CD4-positive, alpha-beta T cell (primary cell): ENCODE data around the gene COL18A1. TPM values are rescaled to one million over a fixed set of nuclear protein-coding genes. Genes with fewer than 3 reads are reported as not detected.
A peak's percentile ranks its signal among the peaks of the same experiment; 100 is the strongest.

ENCODE experiments used
- ATAC-seq: fragments of 200-7000 bp; cut with Tn5 transposase; one replicate; pipeline ENCODE4 v1.10.0; 2022; ENCODE audit warnings: mild to moderate bottlenecking; ENCODE audit not compliant: poor library complexity
- CTCF ChIA-PET: fragments of 350-600 bp; sonication (Branson Sonifier 250); formaldehyde crosslinking; loops from one replicate; lab custom pipeline; 2021; ENCODE audit warnings: antibody characterized with exemption, inconsistent platforms; lab: Charles Lee
- POLR2A ChIA-PET: fragments of 350-600 bp; sonication (Branson Sonifier 250); formaldehyde crosslinking; loops from one replicate; lab custom pipeline; 2021; ENCODE audit warnings: antibody characterized with exemption, inconsistent platforms; lab: Charles Lee
- DNase-seq, 14 experiments: peaks; one replicate each; pipeline ENCODE4 v3.0.0-alpha.2; 2013 to 2020; ENCODE audit warnings: mixed read lengths in 2 of 14
- H3K27ac ChIP-seq, 2 donors: one replicate each; pipeline versions ENCODE4 v1.5.1 to v1.7.0; 2013; ENCODE audit warnings: low read length in 2 of 2, low read depth in 1 of 2, mild to moderate bottlenecking in 1 of 2
- H3K27me3 ChIP-seq, 2 experiments: 1 replicate in 1 of 2; 2 replicates in 1 of 2; pipeline versions ENCODE4 v1.6.1 to v1.7.0; 2013; ENCODE audit warnings: low read length in 2 of 2, control low read depth in 1 of 2, mild to moderate bottlenecking in 1 of 2, moderate library complexity in 1 of 2; ENCODE audit not compliant: insufficient read depth in 2 of 2, control insufficient read depth in 1 of 2
- H3K36me3 ChIP-seq: one replicate; pipeline ENCODE4 v1.6.1; 2013; ENCODE audit warnings: low read length, control low read depth; ENCODE audit not compliant: insufficient read depth
- H3K4me1 ChIP-seq: one replicate; pipeline ENCODE4 v1.6.1; 2013; ENCODE audit warnings: low read length, control low read depth; ENCODE audit not compliant: insufficient read depth
- H3K4me3 ChIP-seq: one replicate; pipeline ENCODE4 v1.5.1; 2013; ENCODE audit warnings: mild to moderate bottlenecking, low read length, moderate library complexity
- H3K9me3 ChIP-seq, 2 experiments: 1 replicate in 1 of 2; 2 replicates in 1 of 2; pipeline versions ENCODE4 v1.6.1 to v1.7.0; 2013; ENCODE audit warnings: low read length in 2 of 2, mild to moderate bottlenecking in 2 of 2, control low read depth in 1 of 2, moderate library complexity in 1 of 2; ENCODE audit not compliant: control insufficient read depth in 1 of 2, insufficient read depth in 1 of 2
- H3K27ac Mint-ChIP-seq: one replicate; pipeline ENCODE4 v1.8.0; 2020; ENCODE audit warnings: mixed read lengths
- H3K27me3 Mint-ChIP-seq: one replicate; pipeline ENCODE4 v1.8.0; 2021; ENCODE audit warnings: mixed read lengths
- H3K36me3 Mint-ChIP-seq: one replicate; pipeline ENCODE4 v1.8.0; 2021; ENCODE audit warnings: low read depth, mixed read lengths
- H3K4me1 Mint-ChIP-seq: one replicate; pipeline ENCODE4 v1.8.0; 2021; ENCODE audit warnings: low read depth, mixed read lengths
- H3K4me3 Mint-ChIP-seq: one replicate; pipeline ENCODE4 v1.8.0; 2020; ENCODE audit warnings: mild to moderate bottlenecking, mixed read lengths
- H3K9me3 Mint-ChIP-seq: one replicate; pipeline ENCODE4 v1.8.0; 2020; ENCODE audit warnings: mixed read lengths
- CTCF ChIP-seq: fragments of 200-600 bp; IDR thresholded peaks from one replicate; pipeline ENCODE4 v1.8.0; 2022; ENCODE audit warnings: antibody characterized with exemption, mild to moderate bottlenecking
- intact Hi-C, 2 experiments: fragments of 100-400 bp; cut with DNase I in 1 of 2; cut with micrococcal nuclease in 1 of 2; formaldehyde crosslinking; loops; one replicate each; pipeline versions ENCODE4 v1.15.1 to v1.9.0; 2023 to 2025; cut with DNase I, micrococcal nuclease
- total RNA-seq, 174 experiments: library from RNA in 2 of 174; stranded (reverse) in 2 of 174; gene quantifications; one replicate each; pipeline ENCODE4 v1.2.3 and lab custom pipeline; 2021 to 2026

COL18A1 gene
- total RNA-seq, 2 experiments from 2014 or later, result 15.2 to 16.0 TPM

DNA sequence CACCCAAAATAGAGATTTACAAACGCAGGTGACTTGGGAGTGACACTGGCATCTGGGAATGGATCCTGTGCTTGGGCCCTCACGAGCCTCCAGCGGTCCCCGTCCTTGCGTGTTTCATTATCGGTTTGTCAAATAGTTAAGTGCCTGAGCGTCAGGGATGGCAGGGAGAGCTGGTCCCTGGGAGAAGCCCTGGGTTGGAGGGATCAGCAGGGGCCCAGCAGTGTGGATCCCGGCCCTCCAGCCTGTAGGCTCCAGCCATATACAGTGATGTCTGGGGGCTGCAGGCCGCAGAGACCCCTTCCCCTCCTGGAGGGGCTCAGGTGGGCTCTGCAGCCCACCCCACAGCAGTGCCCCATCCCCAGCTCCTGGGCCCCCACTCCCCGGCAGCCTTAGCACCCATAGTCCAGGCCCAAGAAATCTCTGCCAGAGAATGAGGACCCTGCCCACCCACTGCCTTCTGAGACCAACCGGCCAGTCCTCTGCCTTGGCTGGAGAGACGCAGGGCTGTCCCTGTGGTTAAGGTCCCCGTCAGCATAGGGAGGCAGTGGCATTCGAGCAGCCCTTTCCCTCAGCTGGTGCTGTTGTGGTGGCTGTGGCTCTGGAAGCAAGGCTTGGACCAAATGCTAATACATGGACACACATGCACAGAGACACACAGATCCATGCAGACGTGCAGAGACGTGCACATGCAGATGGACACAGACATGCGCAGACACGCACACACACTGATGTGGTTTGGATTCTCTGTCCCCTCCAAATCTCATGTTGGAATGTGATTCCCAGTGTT, 139.7 kb downstream of the COL18A1 start:
- Mint-ChIP-seq H3K36me3 (no peaks in the 10 kb centered on the region), H3K27ac (no peak overlapping the region), H3K4me3 (no peak overlapping the region), H3K4me1 (peaks cover 38% of the 10 kb centered on the region), H3K9me3 (no peaks in the 10 kb centered on the region), H3K27me3 (no peaks in the 10 kb centered on the region)
- H3K4me3 ChIP-seq, result no peak overlapping the region
- peaks cover 24% of the 10 kb centered on the region for H3K4me1 ChIP-seq
- ATAC-seq, result no peak
- H3K9me3 ChIP-seq, result no peaks in the 10 kb centered on the region
- no peaks in the 10 kb centered on the region for H3K27me3 ChIP-seq
- intact Hi-C loops, result loop anchor here in 1 of 2 experiments (5.0 to 10.0 kb wide), 3 partner anchors 67 to 470 kb away; partner anchors contain the start of gene ADARB1
- ChIA-PET POLR2A (no interaction called here), CTCF (no interaction called here)
- TF ChIP-seq CTCF, result no peak
- H3K27ac ChIP-seq, result no peak overlapping the region
- no peak for DNase-seq
- no peaks in the 10 kb centered on the region for H3K36me3 ChIP-seq

GRCh38 chr21:45545236-45545570, 140.2 kb downstream of the COL18A1 start:
- Mint-ChIP-seq H3K27me3 (no peaks in the 10 kb centered on the region), H3K4me3 (peak overlapping the region; percentile 25), H3K4me1 (peaks cover 39% of the 10 kb centered on the region), H3K27ac (peak overlapping the region; percentile 13), H3K36me3 (no peaks in the 10 kb centered on the region), H3K9me3 (no peaks in the 10 kb centered on the region)
- ATAC-seq, result no peak
- Histone ChIP-seq H3K36me3 (no peaks in the 10 kb centered on the region), H3K27ac (no peak overlapping the region), H3K4me3 (no peak overlapping the region), H3K4me1 (peaks cover 29% of the 10 kb centered on the region), H3K9me3 (no peaks in the 10 kb centered on the region), H3K27me3 (no peaks in the 10 kb centered on the region)
- TF ChIP-seq CTCF, result no peak
- CTCF ChIA-PET, result no interaction called here
- POLR2A ChIA-PET, result no interaction called here
- DNase-seq, result no peak
- intact Hi-C loops, result loop anchor here in 1 of 2 experiments (10.0 kb wide), 1 partner anchor 470 kb away; the partner anchor contains the start of gene ADARB1

- Mint-ChIP-seq H3K4me1 (peaks cover 39% of the 10 kb centered on the region), H3K4me3 (peak overlapping the region; percentile 25), H3K9me3 (no peaks in the 10 kb centered on the region), H3K27ac (peak overlapping the region; percentile 13), H3K36me3 (no peaks in the 10 kb centered on the region), H3K27me3 (no peaks in the 10 kb centered on the region)
- ChIA-PET CTCF (no interaction called here), POLR2A (no interaction called here)
- Histone ChIP-seq H3K27me3 (no peaks in the 10 kb centered on the region), H3K36me3 (no peaks in the 10 kb centered on the region), H3K27ac (no peak overlapping the region), H3K9me3 (no peaks in the 10 kb centered on the region), H3K4me1 (peaks cover 32% of the 10 kb centered on the region), H3K4me3 (no peak overlapping the region)
- no peak for DNase-seq
- ATAC-seq, result no peak
- TF ChIP-seq CTCF, result no peak
- intact Hi-C loops, result loop anchor here in 1 of 2 experiments (10.0 kb wide), 1 partner anchor 471 kb away; the partner anchor contains the start of gene ADARB1
Observed at GRCh38 chr21:45545691-45546531, 140.9 kb downstream of the COL18A1 start.
